Activated CD4-positive, alpha-beta memory T cell treated with anti-CD3 and anti-CD28 coated beads, Interleukin-2, amount 10 ng/mL, durations not matched to agents 7 days and 5 days (primary cell): ENCODE measurements around the gene NNMT. TPM values are rescaled to one million over a fixed set of nuclear protein-coding genes. Genes with fewer than 3 reads are reported as not detected.

Experiments
- CTCF ChIA-PET: fragments of 350-600 bp; sonication (Branson Sonifier 250); formaldehyde crosslinking; loops from one replicate; lab custom pipeline; 2021; ENCODE audit warnings: antibody characterized with exemption, inconsistent platforms; lab: Charles Lee
- POLR2A ChIA-PET: fragments of 350-600 bp; sonication (Branson Sonifier 250); formaldehyde crosslinking; loops from one replicate; lab custom pipeline; 2021; ENCODE audit warnings: antibody characterized with exemption; lab: Charles Lee
- DNase-seq: peaks from one replicate; pipeline ENCODE4 v3.0.0-alpha.2; 2020
- H3K27ac Mint-ChIP-seq: one replicate; pipeline ENCODE4 v1.8.0; 2021; ENCODE audit warnings: mild to moderate bottlenecking, mixed read lengths
- H3K27me3 Mint-ChIP-seq: one replicate; pipeline ENCODE4 v1.8.0; 2021; ENCODE audit warnings: mixed read lengths
- H3K36me3 Mint-ChIP-seq: one replicate; pipeline ENCODE4 v1.8.0; 2021; ENCODE audit warnings: low read depth, mixed read lengths
- H3K4me1 Mint-ChIP-seq: one replicate; pipeline ENCODE4 v1.8.0; 2021; ENCODE audit warnings: mixed read lengths
- H3K4me3 Mint-ChIP-seq: one replicate; pipeline ENCODE4 v1.8.0; 2021; ENCODE audit warnings: mild to moderate bottlenecking, mixed read lengths
- H3K9me3 Mint-ChIP-seq: one replicate; pipeline ENCODE4 v1.8.0; 2021; ENCODE audit warnings: mixed read lengths
- total RNA-seq, 2 experiments: library from RNA; stranded (reverse); gene quantifications; one replicate each; pipeline ENCODE4 v1.2.3, GENCODE V29; 2021

The NNMT gene
- total RNA-seq, 2 experiments from 2014 or later: not detected

GRCh38 chr11:114354076-114354475, 57.9 kb downstream of the NNMT start:
- POLR2A ChIA-PET: no interaction called here
- no peak overlapping the region for H3K27ac Mint-ChIP-seq
- H3K9me3 Mint-ChIP-seq: no peaks in the 10 kb centered on the region
- H3K36me3 Mint-ChIP-seq: no peaks in the 10 kb centered on the region
- no peak overlapping the region for H3K4me3 Mint-ChIP-seq
- DNase-seq: no peak
- H3K4me1 Mint-ChIP-seq: no peaks in the 10 kb centered on the region
- CTCF ChIA-PET: no interaction called here
- H3K27me3 Mint-ChIP-seq: peaks cover 8% of the 10 kb centered on the region

- no peak for DNase-seq
- Mint-ChIP-seq H3K4me3 (no peak overlapping the region), H3K27ac (no peak overlapping the region), H3K27me3 (peaks cover 22% of the 10 kb centered on the region), H3K4me1 (no peaks in the 10 kb centered on the region), H3K36me3 (no peaks in the 10 kb centered on the region), H3K9me3 (no peaks in the 10 kb centered on the region)
- ChIA-PET POLR2A (no interaction called here), CTCF (no interaction called here)
These were observed 62.5 kb downstream of the NNMT start for GRCh38 chr11:114358716-114359115.

GRCh38 chr11:114359342-114359741, 63.1 kb downstream of the NNMT start:
- peaks cover 24% of the 10 kb centered on the region for H3K27me3 Mint-ChIP-seq
- POLR2A ChIA-PET: no interaction called here
- H3K4me3 Mint-ChIP-seq: no peak overlapping the region
- no peaks in the 10 kb centered on the region for H3K36me3 Mint-ChIP-seq
- no peak overlapping the region for H3K27ac Mint-ChIP-seq
- no peak for DNase-seq
- H3K9me3 Mint-ChIP-seq: no peaks in the 10 kb centered on the region
- H3K4me1 Mint-ChIP-seq: no peaks in the 10 kb centered on the region
- CTCF ChIA-PET: no interaction called here

- H3K4me1 Mint-ChIP-seq: no peaks in the 10 kb centered on the region
These were observed 66.1 kb downstream of the NNMT start for GRCh38 chr11:114362326-114362725.

GRCh38 chr11:114362958-114363357, 66.8 kb downstream of the NNMT start:
- no peak overlapping the region for H3K4me3 Mint-ChIP-seq
- POLR2A ChIA-PET: no interaction called here

More at GRCh38 chr11:114362326-114362725, 66.1 kb downstream of the NNMT start:
- peaks cover 26% of the 10 kb centered on the region for H3K27me3 Mint-ChIP-seq
- no peaks in the 10 kb centered on the region for H3K36me3 Mint-ChIP-seq
- POLR2A ChIA-PET: no interaction called here
- DNase-seq: no peak
- no peak overlapping the region for H3K27ac Mint-ChIP-seq
- no peak overlapping the region for H3K4me3 Mint-ChIP-seq
- CTCF ChIA-PET: no interaction called here
- no peaks in the 10 kb centered on the region for H3K9me3 Mint-ChIP-seq

More at GRCh38 chr11:114362958-114363357, 66.8 kb downstream of the NNMT start:
- H3K27me3 Mint-ChIP-seq: peaks cover 26% of the 10 kb centered on the region
- DNase-seq: no peak
- H3K36me3 Mint-ChIP-seq: no peaks in the 10 kb centered on the region
- CTCF ChIA-PET: no interaction called here
- H3K9me3 Mint-ChIP-seq: no peaks in the 10 kb centered on the region
- no peak overlapping the region for H3K27ac Mint-ChIP-seq
- H3K4me1 Mint-ChIP-seq: no peaks in the 10 kb centered on the region

Other genes with a start within 250 kb of the NNMT start
- gene ZBTB16, start 236.7 kb upstream of the NNMT start, total RNA-seq: 10 to 100 TPM; 11.0 to 11.8 TPM
- 1 to 10 TPM; 7.3 to 7.6 TPM for gene C11orf71, start 104.1 kb downstream of the NNMT start, total RNA-seq
- 10 to 100 TPM; 36.5 to 46.3 TPM for gene RBM7, start 104.3 kb downstream of the NNMT start, total RNA-seq
- 10 to 100 TPM; 82.1 to 83.4 TPM for gene REXO2, start 143.1 kb downstream of the NNMT start, total RNA-seq